ENCODE data around the gene CFAP73. TPM values are rescaled to one million over a fixed set of nuclear protein-coding genes. Genes with fewer than 3 reads are reported as not detected.

The CFAP73 gene
- total RNA-seq, 1 experiment from 2014 or later = 0.34 TPM

GRCh38 chr12:113138826-113139225, 10.7 kb upstream of the CFAP73 start:
- intact Hi-C loops (cut with micrococcal nuclease) = no loop called here
- BruUV-seq (replicated peaks) = no TSS peak

More at GRCh38 chr12:113138826-113139225, 10.7 kb upstream of the CFAP73 start:
- H3K27ac ChIP-seq (ENCODE audit: low read depth, low read length) = no peak overlapping the region
- H3K4me1 ChIP-seq (ENCODE audit: control insufficient read depth in 1 of 2, insufficient read depth in 2 of 2, low read length in 2 of 2) = peaks cover 13 to 45% of the 10 kb centered on the region in 2 experiments
- no peaks in the 10 kb centered on the region for H3K36me3 ChIP-seq (ENCODE audit: control insufficient read depth in 1 of 2, insufficient read depth in 2 of 2, low read length in 2 of 2)
- TF ChIP-seq SIN3A (IDR thresholded peaks at IDR 0.05; ENCODE audit: low read depth) (no peak), EZH2phosphoT487 (IDR thresholded peaks at IDR 0.05; ENCODE audit: borderline replicate concordance) (no peak), ELF1 (IDR thresholded peaks at IDR 0.05; ENCODE audit: borderline replicate concordance, low read depth) (no peak), ZBTB33 (IDR thresholded peaks at IDR 0.05; ENCODE audit: extremely low read depth, insufficient replicate concordance, low read length) (no peak), SP1 (IDR thresholded peaks at IDR 0.05; ENCODE audit: low read depth) (no peak), CBX3 (IDR thresholded peaks at IDR 0.05; ENCODE audit: low read depth) (no peak), ATF3 (IDR thresholded peaks at IDR 0.05) (no peak), CTCF (IDR thresholded peaks at IDR 0.05 in 2 of 3, conservative IDR thresholded peaks at IDR 0.05 in 1 of 3; ENCODE audit: borderline replicate concordance in 1 of 3, insufficient read depth in 1 of 3, low read depth in 2 of 3, low read length in 2 of 3) (no peak), POLR2AphosphoS5 (IDR thresholded peaks at IDR 0.05; ENCODE audit: low read depth, low read length) (no peak), REST (IDR thresholded peaks at IDR 0.05; ENCODE audit: low read depth) (no peak), YY1 (IDR thresholded peaks at IDR 0.05; ENCODE audit: extremely low read depth, insufficient replicate concordance, low read depth, low read length) (no peak), MAX (IDR thresholded peaks at IDR 0.05) (no peak), CEBPB (IDR thresholded peaks at IDR 0.05; ENCODE audit: low read depth) (no peak), ZNF274 (IDR thresholded peaks at IDR 0.05; ENCODE audit: low read depth, low read length) (no peak), ZFX (IDR thresholded peaks at IDR 0.05) (no peak), RAD21 (IDR thresholded peaks at IDR 0.05; ENCODE audit: low read depth) (no peak), JUND (IDR thresholded peaks at IDR 0.05) (no peak), POLR2A (IDR thresholded peaks at IDR 0.05; ENCODE audit: borderline replicate concordance, extremely low read depth, insufficient read depth, insufficient read length) (no peak), TCF7L2 (IDR thresholded peaks at IDR 0.05; ENCODE audit: borderline replicate concordance, extremely low read depth, insufficient read depth, insufficient read length) (no peak)
- DNase-seq (ENCODE audit: low read depth, low spot score) = no peak
- H3K79me2 ChIP-seq (ENCODE audit: insufficient read depth, low read length) = peaks cover 6% of the 10 kb centered on the region; the same call in 1 of the 2 replicates
- H3K27me3 ChIP-seq (ENCODE audit: insufficient read depth, low read length) = no peaks in the 10 kb centered on the region
- ChIA-PET RAD21 (ENCODE audit: low non-redundant PET in 1 of 2, low total read pairs in 2 of 2, uncharacterized antibody in 2 of 2, unreplicated experiment in 2 of 2) (no interaction called here), POLR2A (no interaction called here), CTCF (no interaction called here)
- no peak overlapping the region for H2AFZ ChIP-seq (ENCODE audit: low read depth, low read length, poor library complexity, severe bottlenecking)
- no peaks in the 10 kb centered on the region for H3K9me3 ChIP-seq (ENCODE audit: control insufficient read depth in 1 of 2, insufficient read depth in 1 of 2, low read depth in 1 of 2, low read length in 2 of 2)
- H3K9ac ChIP-seq (ENCODE audit: low read length) = no peak overlapping the region
- H3K4me2 ChIP-seq (ENCODE audit: low read length) = no peak overlapping the region
- H3K4me3 ChIP-seq (replicated peaks in 1 of 2; ENCODE audit: low read depth in 1 of 2, low read length in 2 of 2) = no peak overlapping the region
- H3K9me2 ChIP-seq (ENCODE audit: insufficient read depth) = no peaks in the 10 kb centered on the region
- no peak for ATAC-seq
- no peaks in the 10 kb centered on the region for H4K20me1 ChIP-seq (ENCODE audit: insufficient read depth)

Measured in HCT116 (cell line).